ENCODE data around the gene GJB3.

DNA sequence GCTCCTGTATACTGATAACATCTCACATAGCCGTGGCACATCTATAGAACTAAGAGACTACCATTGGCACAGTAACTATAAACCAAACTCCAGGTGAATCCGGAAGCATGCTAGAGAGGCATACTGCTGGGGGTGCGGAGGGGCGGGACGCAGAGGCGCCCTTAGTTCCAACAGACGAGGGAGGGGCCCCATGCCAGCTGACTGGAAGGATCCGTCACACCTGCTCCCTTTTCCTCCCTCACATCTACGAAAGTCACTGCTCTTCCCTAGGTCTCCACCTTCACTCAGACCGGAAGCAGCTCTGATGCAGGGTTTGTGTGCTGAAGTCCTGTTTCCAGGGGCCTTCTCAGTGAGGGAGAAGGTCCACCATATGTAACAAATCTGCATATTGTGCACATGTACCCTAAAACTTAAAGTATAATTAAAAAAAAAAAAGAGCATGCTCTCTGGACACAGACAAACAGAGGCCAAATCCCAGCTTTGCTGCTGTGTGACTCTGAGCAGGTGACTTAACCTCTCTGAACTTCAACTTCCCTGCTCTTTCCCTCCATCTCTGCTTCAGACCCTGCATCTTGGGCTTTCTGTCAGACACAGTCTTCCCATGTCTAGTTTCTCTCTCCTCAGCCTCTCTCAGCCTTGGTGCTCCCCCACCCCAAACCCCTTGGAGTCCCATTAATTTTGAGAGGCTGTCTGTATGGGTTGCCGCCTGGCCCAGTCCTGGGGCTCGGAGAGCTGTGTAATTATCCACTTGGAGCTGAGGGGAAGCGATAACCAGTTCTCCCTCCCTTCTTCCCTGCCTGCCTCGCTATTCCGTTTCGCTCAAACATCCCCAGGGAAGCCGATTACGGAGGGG lies 34.0 kb upstream of the GJB3 start:
- TF ChIP-seq ZC3H11A (IDR thresholded peaks at IDR 0.05) (no peak), BHLHE40 (IDR thresholded peaks at IDR 0.05; ENCODE audit: low read depth, low read length) (no peak), ZNF302 (CRISPR knock-in tag; IDR thresholded peaks at IDR 0.05) (no peak), EP300 (IDR thresholded peaks at IDR 0.05) (no peak), POLR2A (IDR thresholded peaks at IDR 0.05; ENCODE audit: low read length) (no peak), CEBPB (IDR thresholded peaks at IDR 0.05) (no peak), SMC3 (IDR thresholded peaks at IDR 0.05) (no peak)
- TF ChIP-seq, protein P1, sequence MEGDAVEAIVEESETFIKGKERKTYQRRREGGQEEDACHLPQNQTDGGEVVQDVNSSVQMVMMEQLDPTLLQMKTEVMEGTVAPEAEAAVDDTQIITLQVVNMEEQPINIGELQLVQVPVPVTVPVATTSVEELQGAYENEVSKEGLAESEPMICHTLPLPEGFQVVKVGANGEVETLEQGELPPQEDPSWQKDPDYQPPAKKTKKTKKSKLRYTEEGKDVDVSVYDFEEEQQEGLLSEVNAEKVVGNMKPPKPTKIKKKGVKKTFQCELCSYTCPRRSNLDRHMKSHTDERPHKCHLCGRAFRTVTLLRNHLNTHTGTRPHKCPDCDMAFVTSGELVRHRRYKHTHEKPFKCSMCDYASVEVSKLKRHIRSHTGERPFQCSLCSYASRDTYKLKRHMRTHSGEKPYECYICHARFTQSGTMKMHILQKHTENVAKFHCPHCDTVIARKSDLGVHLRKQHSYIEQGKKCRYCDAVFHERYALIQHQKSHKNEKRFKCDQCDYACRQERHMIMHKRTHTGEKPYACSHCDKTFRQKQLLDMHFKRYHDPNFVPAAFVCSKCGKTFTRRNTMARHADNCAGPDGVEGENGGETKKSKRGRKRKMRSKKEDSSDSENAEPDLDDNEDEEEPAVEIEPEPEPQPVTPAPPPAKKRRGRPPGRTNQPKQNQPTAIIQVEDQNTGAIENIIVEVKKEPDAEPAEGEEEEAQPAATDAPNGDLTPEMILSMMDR (IDR thresholded peaks at IDR 0.05) = no peak
- TF ChIP-seq, protein P2, sequence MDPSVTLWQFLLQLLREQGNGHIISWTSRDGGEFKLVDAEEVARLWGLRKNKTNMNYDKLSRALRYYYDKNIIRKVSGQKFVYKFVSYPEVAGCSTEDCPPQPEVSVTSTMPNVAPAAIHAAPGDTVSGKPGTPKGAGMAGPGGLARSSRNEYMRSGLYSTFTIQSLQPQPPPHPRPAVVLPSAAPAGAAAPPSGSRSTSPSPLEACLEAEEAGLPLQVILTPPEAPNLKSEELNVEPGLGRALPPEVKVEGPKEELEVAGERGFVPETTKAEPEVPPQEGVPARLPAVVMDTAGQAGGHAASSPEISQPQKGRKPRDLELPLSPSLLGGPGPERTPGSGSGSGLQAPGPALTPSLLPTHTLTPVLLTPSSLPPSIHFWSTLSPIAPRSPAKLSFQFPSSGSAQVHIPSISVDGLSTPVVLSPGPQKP (IDR thresholded peaks at IDR 0.05; ENCODE audit: low read depth, low read length) = no peak
